GM19023 (cell line): ENCODE results near the gene ICAM5.
A peak's percentile ranks its signal among the peaks of the same experiment; 100 is the strongest.
"Not testable (repeated sequence)": the region's sequence is repeated elsewhere in the genome, so short reads cannot be mapped to it uniquely, and the experiment has no call there.

Source experiments
- ATAC-seq: cut with Tn5 transposase; IDR thresholded peaks from one replicate; pipeline ENCODE4 v1.9.1; 2021; ENCODE audit warnings: mild to moderate bottlenecking, moderate library complexity; ENCODE audit not compliant: unreplicated experiment

Gene ICAM5, protein sequence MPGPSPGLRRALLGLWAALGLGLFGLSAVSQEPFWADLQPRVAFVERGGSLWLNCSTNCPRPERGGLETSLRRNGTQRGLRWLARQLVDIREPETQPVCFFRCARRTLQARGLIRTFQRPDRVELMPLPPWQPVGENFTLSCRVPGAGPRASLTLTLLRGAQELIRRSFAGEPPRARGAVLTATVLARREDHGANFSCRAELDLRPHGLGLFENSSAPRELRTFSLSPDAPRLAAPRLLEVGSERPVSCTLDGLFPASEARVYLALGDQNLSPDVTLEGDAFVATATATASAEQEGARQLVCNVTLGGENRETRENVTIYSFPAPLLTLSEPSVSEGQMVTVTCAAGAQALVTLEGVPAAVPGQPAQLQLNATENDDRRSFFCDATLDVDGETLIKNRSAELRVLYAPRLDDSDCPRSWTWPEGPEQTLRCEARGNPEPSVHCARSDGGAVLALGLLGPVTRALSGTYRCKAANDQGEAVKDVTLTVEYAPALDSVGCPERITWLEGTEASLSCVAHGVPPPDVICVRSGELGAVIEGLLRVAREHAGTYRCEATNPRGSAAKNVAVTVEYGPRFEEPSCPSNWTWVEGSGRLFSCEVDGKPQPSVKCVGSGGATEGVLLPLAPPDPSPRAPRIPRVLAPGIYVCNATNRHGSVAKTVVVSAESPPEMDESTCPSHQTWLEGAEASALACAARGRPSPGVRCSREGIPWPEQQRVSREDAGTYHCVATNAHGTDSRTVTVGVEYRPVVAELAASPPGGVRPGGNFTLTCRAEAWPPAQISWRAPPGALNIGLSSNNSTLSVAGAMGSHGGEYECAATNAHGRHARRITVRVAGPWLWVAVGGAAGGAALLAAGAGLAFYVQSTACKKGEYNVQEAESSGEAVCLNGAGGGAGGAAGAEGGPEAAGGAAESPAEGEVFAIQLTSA

DNA sequence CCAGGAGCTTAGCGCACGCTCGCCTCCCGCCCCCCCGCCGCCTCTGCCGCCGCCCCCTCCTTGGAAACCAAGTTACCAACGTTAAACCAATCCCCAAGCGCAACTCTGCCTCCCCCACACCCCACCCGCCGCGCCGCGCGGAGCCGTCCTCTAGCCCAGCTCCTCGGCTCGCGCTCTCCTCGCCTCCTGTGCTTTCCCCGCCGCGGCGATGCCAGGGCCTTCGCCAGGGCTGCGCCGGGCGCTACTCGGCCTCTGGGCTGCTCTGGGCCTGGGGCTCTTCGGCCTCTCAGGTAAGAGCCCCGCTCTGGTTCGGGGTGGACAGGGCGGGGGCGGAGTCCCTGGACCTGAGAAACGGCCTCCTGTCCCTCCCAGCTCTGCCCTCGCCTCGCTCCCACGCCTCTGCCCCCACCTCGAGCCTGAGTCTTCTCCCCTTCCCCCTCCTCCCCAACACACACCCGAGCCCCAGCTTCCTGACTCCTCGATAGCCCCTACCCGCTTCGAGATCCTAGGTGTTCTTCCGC is at the start of gene ICAM5:
Gene ICAM5 (plus strand): TSS at position 117 of the 521 bp plus-strand sequence. CDS start 92 bp downstream, at position 209.
- ATAC-seq = no peak

DNA sequence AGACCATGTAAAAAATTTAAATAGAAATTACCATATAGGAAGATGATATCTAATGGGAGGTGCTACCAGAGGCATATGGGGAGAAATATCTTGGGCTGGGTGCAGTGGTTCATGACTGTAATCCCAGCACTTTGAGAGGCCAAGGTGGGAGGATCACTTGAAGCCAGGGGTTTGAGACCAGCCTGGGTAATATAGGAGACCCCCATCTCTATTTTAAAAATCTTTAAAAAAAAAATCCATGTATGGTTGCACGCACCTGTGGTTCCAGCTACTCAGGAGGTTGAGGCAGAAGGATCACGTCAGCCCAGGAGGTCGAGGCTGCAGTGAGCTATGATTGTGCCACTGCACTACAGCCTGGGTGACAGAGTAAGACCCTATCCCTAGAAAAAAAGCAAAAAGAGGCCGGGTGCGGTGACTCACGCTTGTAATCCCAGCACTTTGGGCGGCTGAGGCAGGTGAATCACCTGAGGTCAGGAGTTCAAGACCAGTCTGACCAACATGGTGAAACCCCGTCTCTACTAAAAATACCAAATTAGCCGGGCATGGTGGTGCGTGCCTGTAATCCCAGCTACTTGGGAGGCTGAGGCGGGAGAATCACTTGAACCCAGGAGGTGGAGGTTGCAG is 47.8 kb upstream of the ICAM5 start:
- ATAC-seq = not testable (repeated sequence)

DNA sequence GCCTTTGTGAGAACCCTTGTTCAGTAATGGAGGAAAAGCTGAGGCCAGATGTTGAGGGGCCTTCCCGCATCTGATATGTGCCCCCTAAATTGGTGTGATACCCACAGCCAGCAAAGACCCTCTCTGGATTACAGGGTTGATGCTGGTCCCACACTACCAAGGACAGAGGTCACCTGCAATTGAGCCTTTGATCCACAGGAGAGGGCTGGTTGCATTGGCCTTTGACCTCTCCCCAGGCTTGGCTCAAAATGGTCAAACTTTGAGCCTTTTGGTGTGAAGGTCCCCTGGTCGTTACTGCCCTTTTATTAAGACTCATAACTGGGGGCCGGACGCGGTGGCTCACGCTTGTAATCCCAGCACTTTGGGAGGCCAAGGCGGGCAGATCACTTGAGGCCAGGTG is 46.1 kb upstream of the ICAM5 start:
- ATAC-seq = no peak

DNA sequence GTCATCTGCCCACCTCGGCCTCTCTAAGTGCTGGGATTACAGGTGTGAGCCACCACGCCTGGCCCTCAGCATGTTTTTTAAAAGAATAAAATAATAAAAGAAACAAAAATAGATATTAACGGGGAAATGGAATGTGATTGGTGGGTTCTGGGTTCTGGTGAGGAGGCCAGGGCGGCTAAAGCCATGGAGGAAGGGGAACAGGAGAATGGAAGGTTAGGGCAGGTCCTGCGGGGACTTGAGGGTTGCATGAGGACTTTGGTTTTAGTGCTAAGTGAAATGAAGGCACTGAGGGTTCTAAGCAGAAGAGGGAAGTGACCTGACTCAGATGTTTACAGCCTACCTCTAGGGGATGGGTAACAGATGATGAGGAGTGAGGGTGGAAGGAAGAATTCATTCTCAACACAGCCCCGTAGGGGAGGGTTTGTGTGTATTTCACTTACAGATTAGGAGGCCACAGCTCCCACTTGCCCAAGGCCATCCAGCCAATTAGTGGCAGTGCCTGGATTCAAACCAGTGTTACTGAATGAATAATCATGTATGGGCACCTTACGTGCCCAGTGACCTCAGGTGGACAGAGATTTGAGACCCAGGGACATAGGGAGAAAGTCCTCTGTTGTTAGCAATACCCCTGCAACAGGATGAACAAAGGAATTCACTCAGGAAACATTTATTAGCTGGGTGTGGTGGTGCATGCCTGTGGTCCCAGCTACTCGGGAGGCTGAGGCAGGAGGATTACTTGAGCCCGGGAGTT is 44.4 kb upstream of the ICAM5 start:
- ATAC-seq = no peak

DNA sequence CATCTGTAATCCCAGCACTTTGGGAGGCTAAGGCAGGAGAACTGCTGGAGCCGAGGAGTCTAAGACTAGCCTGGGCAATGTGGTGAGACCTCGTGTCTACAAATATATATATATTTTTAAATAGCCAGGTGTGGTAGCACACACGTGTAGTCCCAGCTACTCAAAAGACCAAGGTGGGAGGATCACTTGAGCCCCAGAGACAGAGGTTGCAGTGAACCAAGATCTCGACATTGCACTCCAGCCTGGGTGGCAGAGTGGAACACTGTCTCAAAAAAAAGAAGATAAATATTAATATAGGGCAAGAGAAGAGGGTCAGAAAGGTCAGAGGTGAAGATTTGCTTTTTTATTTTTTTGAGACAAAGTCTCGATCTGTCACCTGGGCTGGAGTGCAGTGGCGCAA is 43.2 kb upstream of the ICAM5 start:
- no peak for ATAC-seq

DNA sequence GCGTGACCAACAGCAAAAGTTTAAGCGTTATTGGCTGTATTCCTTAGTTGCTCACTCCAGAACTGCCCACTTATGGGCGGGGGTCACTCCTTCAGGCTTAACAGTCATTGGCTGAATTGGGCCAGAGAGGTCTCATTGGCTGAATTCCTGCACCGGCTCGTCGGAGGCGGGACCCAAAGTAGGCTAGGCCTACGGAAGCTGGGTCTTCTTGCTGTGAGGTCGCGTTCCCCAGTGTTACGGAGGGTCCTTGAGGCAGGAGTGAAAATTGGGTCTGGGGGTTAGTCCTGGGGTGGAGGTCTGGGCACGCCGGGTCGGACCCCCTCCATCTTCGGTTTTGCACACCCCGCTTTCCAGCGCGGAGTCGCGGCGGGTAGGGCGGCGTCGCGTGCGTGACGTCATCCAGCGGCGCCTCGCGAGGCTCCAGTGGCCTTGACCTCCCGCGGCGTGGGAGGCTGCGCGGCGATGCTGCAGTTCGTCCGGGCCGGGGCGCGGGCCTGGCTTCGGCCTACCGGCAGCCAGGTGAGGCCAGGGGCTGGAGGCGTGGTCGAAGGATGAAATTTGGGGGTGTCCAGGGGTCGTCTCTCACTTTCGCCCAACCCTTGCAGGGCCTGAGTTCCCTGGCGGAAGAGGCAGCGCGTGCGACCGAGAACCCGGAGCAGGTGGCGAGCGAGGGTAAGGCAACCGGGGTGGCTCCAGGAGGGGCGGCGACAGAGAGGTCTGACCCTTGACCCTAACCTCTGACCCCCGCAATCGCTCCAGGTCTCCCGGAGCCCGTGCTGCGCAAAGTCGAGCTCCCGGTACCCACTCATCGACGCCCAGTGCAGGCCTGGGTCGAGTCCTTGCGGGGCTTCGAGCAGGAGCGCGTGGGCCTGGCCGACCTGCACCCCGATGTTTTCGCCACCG is 37.7 kb upstream of the ICAM5 start, which contains the start of gene MRPL4:
Gene MRPL4 (plus strand): TSS at position 423 of the 903 bp plus-strand sequence. CDS start 40 bp downstream, at position 463.
- ATAC-seq = peak; percentile 91

DNA sequence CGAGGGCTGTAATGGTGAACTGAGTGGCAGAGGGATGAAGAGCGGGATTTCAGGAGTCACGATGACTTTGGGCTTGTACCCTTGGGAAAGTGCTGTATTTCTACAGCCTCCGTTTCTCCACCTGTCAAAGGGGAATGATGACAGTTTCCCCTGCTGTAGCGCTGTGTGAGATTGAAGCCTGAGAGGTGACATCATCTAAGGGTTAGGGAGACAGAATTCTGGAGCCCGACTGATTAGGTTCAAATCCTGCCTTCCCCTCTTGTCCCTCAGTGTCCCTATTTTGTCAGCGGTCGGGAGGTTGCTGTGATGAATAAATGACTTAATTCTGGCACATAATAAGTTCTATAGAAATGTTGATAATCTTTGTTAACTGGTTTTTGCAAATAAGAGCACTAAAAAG is 37.0 kb upstream of the ICAM5 start:
- no peak for ATAC-seq

DNA sequence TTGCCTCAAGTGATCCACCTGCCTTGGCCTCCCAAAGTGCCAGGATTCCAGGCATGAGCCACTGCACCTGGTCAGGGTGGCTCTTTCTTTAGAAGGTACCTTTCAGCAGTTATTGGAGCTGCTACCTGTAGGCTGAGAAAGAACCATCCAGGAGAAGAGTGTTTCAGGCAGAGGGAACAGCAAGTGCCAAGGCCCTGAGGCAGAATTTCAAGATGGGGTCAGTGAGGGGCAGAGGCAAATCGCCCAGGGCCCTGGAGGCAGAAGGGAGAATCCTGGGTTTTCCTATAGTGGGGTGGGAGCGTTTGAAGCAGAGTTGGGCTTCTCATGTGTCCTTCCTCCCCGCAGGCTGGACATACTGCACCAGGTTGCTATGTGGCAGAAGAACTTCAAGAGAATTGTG is 35.5 kb upstream of the ICAM5 start:
- ATAC-seq = no peak

DNA sequence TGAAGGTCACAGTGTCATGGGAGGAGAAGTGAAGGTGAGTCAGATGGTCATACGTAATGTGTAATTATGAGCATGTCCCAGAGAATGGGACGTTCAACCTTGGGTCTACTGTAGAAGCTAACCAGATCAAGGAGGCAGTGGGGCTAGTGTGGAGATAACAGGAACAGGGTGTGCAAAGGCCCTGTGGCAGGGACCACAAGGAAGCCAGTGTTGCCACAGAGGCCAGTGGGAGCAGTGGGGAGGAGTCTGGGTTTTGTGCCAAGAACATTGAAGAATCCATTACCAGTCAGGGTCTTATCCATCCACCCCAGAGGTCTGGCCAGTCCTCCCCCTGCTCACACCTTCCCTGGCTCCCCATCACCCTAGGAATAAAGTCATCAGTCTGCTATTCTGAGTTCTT is 34.4 kb upstream of the ICAM5 start:
- ATAC-seq = no peak

DNA sequence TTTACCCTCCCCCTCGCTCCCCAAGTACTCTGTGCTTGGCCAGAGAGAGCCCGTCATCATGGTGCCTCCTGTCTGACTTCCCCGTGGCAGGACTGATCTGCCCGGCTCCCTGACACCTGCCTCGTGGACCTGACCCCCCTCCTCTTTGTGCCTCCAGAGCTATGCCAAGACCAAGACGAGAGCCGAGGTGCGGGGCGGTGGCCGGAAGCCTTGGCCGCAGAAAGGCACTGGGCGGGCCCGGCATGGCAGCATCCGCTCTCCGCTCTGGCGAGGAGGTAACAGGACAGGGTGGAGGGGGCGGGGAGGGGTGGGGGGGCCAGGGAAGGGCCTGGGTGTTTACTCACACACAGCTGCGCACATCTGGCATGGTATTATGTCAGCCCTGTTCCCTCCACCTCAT is 33.2 kb upstream of the ICAM5 start:
- no peak for ATAC-seq

DNA sequence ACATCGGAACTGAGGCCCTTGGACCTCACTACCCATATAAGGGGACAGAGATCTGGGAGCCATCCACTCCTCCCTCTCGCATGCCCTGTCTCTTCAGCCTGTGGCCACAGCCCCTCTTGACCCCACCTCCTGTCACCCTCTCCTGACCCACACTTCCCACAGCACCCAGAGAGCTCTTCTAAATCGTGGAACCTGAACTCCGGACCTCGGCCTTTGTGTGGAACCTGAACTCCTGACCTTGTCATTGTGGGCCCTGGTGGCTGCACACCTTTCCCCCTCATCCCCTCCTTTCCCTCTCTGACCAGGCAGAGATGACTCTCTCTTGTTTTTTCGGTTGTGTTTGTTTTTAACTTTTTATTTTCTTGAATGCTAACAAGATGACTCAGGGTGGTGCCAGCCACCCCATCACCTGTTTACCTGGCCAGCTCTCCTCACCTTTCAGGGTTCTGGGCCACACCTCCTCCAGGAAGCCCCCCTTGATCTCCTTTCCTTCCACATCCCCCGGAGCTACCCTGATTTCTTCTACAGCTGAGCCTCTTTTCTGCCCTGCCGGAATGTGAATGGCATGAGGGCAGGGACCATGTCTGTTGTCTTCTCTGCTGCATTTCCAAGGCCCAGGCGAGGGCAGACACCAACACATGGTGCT is 32.7 kb upstream of the ICAM5 start:
- ATAC-seq = no peak

DNA sequence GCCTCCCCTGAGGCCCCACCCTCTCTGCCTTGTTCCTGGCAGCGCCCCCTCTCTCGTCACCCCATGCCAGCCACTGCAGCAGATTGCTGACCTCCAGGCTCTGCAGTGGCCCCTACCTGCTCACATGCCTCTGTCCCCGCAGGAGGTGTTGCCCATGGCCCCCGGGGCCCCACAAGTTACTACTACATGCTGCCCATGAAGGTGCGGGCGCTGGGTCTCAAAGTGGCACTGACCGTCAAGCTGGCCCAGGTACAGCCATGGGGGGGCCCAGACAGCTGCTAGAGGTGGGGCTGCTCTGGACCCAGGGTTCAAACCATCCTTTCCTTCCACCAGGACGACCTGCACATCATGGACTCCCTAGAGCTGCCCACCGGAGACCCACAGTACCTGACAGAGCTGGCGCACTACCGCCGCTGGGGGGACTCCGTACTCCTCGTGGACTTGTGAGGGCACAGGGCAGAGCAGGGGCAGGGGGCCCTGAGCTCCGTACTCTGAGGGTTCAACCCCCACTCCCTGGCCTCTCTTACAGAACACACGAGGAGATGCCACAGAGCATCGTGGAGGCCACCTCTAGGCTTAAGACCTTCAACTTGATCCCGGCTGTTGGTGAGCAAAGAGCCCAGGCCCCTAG is 31.6 kb upstream of the ICAM5 start:
- ATAC-seq = no peak

DNA sequence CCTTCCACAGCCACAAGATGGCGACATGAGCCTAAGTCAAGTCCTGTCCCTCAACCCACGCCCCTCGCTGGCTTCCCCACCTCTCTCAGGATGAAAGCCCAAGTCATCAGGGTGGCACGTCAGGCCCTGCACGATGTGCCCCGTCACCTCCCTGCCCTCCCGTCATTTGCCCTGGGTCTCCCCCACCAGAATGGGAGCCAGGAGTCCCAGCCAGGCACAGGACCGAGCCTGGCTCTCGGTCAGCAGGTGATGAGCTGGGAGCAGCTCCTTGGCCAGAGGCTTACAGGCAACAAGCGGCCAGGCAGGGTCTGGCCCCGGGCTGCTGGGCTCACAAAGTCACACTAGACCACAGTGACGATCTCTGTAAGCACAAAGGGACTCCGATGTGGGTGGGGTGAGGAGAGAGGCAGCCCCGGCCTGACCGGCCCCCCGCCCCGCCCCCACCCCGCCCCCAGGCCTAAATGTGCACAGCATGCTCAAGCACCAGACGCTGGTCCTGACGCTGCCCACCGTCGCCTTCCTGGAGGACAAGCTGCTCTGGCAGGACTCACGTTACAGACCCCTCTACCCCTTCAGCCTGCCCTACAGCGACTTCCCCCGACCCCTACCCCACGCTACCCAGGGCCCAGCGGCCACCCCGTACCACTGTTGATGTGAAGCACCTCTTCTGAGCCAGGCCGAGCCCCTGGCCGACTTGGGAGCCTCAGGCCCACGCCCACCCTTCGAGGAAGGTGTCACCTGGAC is 30.4 kb upstream of the ICAM5 start:
- no peak for ATAC-seq

DNA sequence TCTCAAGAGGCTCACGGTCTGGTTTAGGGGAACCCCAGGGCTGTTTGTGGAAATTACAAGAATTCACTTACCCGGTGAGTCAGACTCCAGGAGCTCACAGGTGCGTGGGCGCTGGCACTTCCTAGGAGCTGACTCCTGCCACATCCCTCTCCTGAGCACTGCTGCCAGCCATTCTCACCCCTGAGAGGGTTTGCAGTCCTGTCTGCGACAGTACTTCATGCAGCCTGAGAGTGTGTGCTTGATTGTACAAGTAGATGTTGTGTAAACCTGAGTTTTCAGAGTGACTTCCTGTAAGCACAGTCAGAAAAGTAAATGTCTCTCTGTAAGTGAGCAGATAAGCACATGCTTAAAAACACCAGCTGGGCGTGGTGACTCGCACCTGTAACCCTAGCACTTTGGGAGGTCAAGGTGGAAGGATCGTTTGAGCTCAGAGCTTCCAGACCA is 29.6 kb upstream of the ICAM5 start:
- no peak for ATAC-seq

DNA sequence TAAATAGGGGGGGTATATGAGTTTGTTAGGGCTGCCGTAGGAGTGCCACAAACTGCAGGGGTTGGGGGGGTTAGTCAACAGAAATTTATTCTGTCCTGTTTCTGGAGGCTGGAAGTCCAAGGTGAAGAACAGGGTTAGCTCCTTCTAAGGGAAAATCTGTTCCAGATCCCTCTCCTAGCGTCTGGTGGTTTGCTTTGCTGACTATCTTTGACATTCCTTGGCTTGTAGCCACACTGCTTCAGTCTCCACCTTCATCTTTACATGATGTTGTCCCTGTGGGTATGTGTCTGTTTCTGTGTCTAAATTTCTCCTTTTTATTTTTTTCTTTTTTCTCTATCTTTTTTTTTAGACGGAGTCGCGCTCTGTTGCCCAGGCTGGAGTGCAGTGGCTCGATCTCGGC is 27.0 kb upstream of the ICAM5 start:
- no peak for ATAC-seq

DNA sequence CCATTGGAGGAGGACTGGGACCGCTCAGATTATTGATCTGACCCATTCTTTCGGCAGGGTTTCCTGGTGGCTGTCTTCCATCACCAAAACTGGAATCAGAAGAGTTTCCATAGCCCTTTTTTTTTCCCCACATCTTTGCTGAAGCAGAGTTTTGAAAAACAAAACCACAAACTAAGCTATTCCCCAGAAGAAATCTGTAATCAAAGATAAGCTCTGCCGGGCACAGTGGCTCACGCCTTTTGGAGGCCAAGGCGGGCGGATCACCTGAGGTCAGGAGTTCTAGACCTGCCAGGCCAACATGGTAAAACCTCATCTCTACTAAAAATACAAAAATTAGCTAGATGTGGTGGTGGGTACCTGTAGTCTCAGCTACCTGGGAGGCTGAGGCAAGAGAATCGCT is 23.0 kb upstream of the ICAM5 start:
- ATAC-seq = no peak

DNA sequence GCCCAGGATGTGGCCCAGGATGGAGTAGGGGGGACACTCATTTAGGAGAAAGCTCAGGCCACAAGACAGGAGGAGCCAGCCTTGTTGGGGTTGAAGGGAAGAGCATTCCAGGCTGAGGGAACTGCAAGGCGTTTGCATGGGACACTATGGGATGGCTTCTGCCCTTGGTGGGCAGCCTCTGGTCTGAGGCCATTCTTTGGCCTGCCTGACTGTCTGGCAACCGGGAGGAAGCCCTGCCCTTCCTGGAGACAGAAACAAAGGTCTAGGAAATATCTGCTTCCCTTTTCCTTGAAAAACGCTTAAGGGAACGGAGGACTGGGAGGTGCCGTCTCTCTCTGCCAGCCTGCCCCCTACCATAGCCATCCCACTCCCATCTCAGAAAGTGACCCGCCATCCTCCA is 21.7 kb upstream of the ICAM5 start:
- ATAC-seq = no peak
